Measurements from ENCODE around the gene FRMD8. TPM values are rescaled to one million over a fixed set of nuclear protein-coding genes. Genes with fewer than 3 reads are reported as not detected.
A peak's percentile ranks its signal among the peaks of the same experiment; 100 is the strongest.

FRMD8 gene
- total and polyA plus RNA-seq, 4 donors = 2.8 to 22.8 (median 15.0) TPM

GRCh38 chr11:65353900-65354264 is 32.6 kb upstream of the FRMD8 start:
- no peaks in the 10 kb centered on the region for H3K27me3 ChIP-seq (ENCODE audit: control insufficient read depth in 4 of 4, insufficient read depth in 4 of 4, low read length in 3 of 4)
- H3K4me3 ChIP-seq (ENCODE audit: low read depth in 1 of 3, low read length in 3 of 3) = peak overlapping the region in 2 of 3 donors; percentile 11 to 67
- H3K27ac ChIP-seq (ENCODE audit: low read depth in 1 of 2, low read length in 2 of 2) = peak overlapping the region in 1 of 2 donors; percentile 7
- no peak for TF ChIP-seq FOXA2 (IDR thresholded peaks at IDR 0.05)
- peaks cover 0 to 29% (median 22%) of the 10 kb centered on the region in 4 donors for H3K36me3 ChIP-seq (ENCODE audit: control insufficient read depth in 4 of 4, insufficient read depth in 3 of 4, low read depth in 1 of 4, low read length in 3 of 4)
- peaks cover 3 to 31% (median 19%) of the 10 kb centered on the region in 4 donors for H3K4me1 ChIP-seq (ENCODE audit: control insufficient read depth in 4 of 4, insufficient read depth in 4 of 4, low read length in 3 of 4)
- 41% methylated on average over 16 of the region's 16 CpGs for WGBS
- DNase-seq (ENCODE audit: low spot score) = no peak
- H3K9ac ChIP-seq (ENCODE audit: low read depth in 1 of 2, low read length in 2 of 2) = no peak overlapping the region
- no peaks in the 10 kb centered on the region for H3K9me3 ChIP-seq (ENCODE audit: control insufficient read depth in 4 of 4, low read length in 3 of 4)

- TF ChIP-seq GABPA (IDR thresholded peaks at IDR 0.05 in 1 of 2, conservative IDR thresholded peaks at IDR 0.05 in 1 of 2) (peak in 1 of 2 donors; percentile 12), HNF4A (conservative IDR thresholded peaks at IDR 0.05) (no peak), SP1 (IDR thresholded peaks at IDR 0.05) (peak; percentile 55), NR2F2 (IDR thresholded peaks at IDR 0.05) (no peak), FOXA1 (IDR thresholded peaks at IDR 0.05) (no peak), MAX (IDR thresholded peaks at IDR 0.05) (no peak), CTCF (IDR thresholded peaks at IDR 0.05; ENCODE audit: low read depth, low read length, missing input control) (no peak), JUND (IDR thresholded peaks at IDR 0.05) (no peak), EGR1 (IDR thresholded peaks at IDR 0.05; ENCODE audit: low read depth in 2 of 2) (no peak), RAD21 (IDR thresholded peaks at IDR 0.05) (no peak), ATF3 (IDR thresholded peaks at IDR 0.05) (no peak), HNF4G (IDR thresholded peaks at IDR 0.05) (no peak), YY1 (IDR thresholded peaks at IDR 0.05) (peak; percentile 56), RXRA (IDR thresholded peaks at IDR 0.05) (no peak), REST (IDR thresholded peaks at IDR 0.05) (peak; percentile 97), FOXA2 (IDR thresholded peaks at IDR 0.05) (no peak), TAF1 (conservative IDR thresholded peaks at IDR 0.05) (no peak), ZBTB33 (IDR thresholded peaks at IDR 0.05) (no peak)
- Histone ChIP-seq H3K9me3 (ENCODE audit: control insufficient read depth in 4 of 4, low read length in 3 of 4) (no peaks in the 10 kb centered on the region), H3K4me3 (ENCODE audit: low read depth in 1 of 3, low read length in 3 of 3) (peak within 1 kb of the TSS; percentile 12 to 67 (median 67)), H3K4me1 (ENCODE audit: control insufficient read depth in 4 of 4, insufficient read depth in 4 of 4, low read length in 3 of 4) (peaks cover 3 to 31% (median 19%) of the 10 kb centered on the region in 4 donors), H3K36me3 (ENCODE audit: control insufficient read depth in 4 of 4, insufficient read depth in 3 of 4, low read depth in 1 of 4, low read length in 3 of 4) (peaks cover 0 to 24% (median 19%) of the 10 kb centered on the region in 4 donors), H3K9ac (ENCODE audit: low read depth in 1 of 2, low read length in 2 of 2) (no peak within 1 kb of the TSS), H3K27me3 (ENCODE audit: control insufficient read depth in 4 of 4, insufficient read depth in 4 of 4, low read length in 3 of 4) (no peaks in the 10 kb centered on the region), H3K27ac (ENCODE audit: low read depth in 1 of 2, low read length in 2 of 2) (peak within 1 kb of the TSS in 1 of 2 donors; percentile 7)
- peak; percentile 98 for DNase-seq (ENCODE audit: low spot score)
- WGBS = 1% methylated on average over 79 of the region's 79 CpGs
These were observed 32.0 kb upstream of the FRMD8 start, which contains the start of gene TIGD3 for GRCh38 chr11:65354265-65355012. Gene TIGD3 (plus strand): TSS chr11:65354751. CDS start chr11:65355809, 1,058 bp downstream.
